Measurements from ENCODE around the gene FLVCR2.

The FLVCR2 gene

DNA sequence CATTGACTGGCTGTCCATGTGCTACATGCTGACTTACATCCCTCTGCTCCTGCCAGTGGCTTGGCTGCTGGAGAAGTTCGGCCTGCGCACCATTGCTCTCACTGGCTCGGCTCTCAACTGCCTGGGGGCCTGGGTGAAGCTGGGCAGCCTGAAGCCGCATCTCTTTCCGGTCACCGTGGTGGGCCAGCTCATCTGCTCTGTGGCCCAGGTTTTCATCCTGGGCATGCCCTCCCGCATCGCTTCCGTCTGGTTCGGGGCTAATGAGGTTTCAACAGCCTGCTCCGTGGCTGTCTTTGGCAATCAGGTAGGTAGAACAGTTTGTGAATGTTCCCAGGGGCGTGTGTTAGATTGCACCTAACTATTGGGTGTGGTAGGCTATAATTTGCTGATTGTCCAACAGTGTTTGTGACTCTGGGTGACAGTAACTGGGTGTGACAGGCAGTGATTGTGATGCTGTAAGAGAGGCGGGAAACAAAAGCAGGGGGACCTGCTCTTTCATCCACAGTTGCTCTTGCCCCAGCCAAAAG is 981 bp downstream of the FLVCR2 start:
- Histone ChIP-seq H3K36me3 (replicated peaks; ENCODE audit: insufficient read depth, low read length) (no peaks in the 10 kb centered on the region), H3K9me3 (replicated peaks; ENCODE audit: insufficient read depth, low read length) (no peaks in the 10 kb centered on the region), H3K79me2 (ENCODE audit: low read length) (no peaks in the 10 kb centered on the region), H3F3A (ENCODE audit: insufficient read depth, low read length) (peaks cover 4% of the 10 kb centered on the region; the same call in 1 of the 2 replicates), H3K27me3 (replicated peaks; ENCODE audit: insufficient read depth, low read length) (no peaks in the 10 kb centered on the region), H3K4me2 (ENCODE audit: low read depth, low read length) (peak overlapping the region; percentile 89; the same call in 1 of the 2 replicates), H3K9ac (ENCODE audit: low read length) (no peak overlapping the region), H3K27ac (ENCODE audit: low read length) (no peak overlapping the region), H3K4me1 (ENCODE audit: low read length) (0 out of 2 replicates have a peak, but pooled peaks cover 3% of the 10 kb centered on the region), H3K9me2 (replicated peaks; ENCODE audit: insufficient read depth, low read length) (no peaks in the 10 kb centered on the region), H4K20me1 (ENCODE audit: insufficient read depth, low read length) (no peaks in the 10 kb centered on the region), H2AFZ (ENCODE audit: low read length) (no peak overlapping the region), H3K4me3 (ENCODE audit: low read length) (no peak overlapping the region)
- no peak for DNase-seq
- no peak for TF ChIP-seq EZH2phosphoT487 (IDR thresholded peaks at IDR 0.05; ENCODE audit: low read length)
- no peak for TF ChIP-seq EZH2 (optimal IDR thresholded peaks at IDR 0.05; ENCODE audit: low read depth, low read length)
- TF ChIP-seq, protein P1, sequence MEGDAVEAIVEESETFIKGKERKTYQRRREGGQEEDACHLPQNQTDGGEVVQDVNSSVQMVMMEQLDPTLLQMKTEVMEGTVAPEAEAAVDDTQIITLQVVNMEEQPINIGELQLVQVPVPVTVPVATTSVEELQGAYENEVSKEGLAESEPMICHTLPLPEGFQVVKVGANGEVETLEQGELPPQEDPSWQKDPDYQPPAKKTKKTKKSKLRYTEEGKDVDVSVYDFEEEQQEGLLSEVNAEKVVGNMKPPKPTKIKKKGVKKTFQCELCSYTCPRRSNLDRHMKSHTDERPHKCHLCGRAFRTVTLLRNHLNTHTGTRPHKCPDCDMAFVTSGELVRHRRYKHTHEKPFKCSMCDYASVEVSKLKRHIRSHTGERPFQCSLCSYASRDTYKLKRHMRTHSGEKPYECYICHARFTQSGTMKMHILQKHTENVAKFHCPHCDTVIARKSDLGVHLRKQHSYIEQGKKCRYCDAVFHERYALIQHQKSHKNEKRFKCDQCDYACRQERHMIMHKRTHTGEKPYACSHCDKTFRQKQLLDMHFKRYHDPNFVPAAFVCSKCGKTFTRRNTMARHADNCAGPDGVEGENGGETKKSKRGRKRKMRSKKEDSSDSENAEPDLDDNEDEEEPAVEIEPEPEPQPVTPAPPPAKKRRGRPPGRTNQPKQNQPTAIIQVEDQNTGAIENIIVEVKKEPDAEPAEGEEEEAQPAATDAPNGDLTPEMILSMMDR (IDR thresholded peaks at IDR 0.05; ENCODE audit: low read length): no peak

GRCh38 chr14:75579882-75580281 is 1.5 kb downstream of the FLVCR2 start:
- 0 out of 2 replicates have a peak, but pooled peaks cover 3% of the 10 kb centered on the region for H3K4me1 ChIP-seq (ENCODE audit: low read length)
- no peaks in the 10 kb centered on the region for H3K9me3 ChIP-seq (replicated peaks; ENCODE audit: insufficient read depth, low read length)
- no peak for DNase-seq
- no peak overlapping the region for H2AFZ ChIP-seq (ENCODE audit: low read length)
- H3K4me2 ChIP-seq (ENCODE audit: low read depth, low read length): no peak overlapping the region
- H3K27ac ChIP-seq (ENCODE audit: low read length): no peak overlapping the region
- H3K9ac ChIP-seq (ENCODE audit: low read length): no peak overlapping the region
- peaks cover 4% of the 10 kb centered on the region; the same call in 1 of the 2 replicates for H3F3A ChIP-seq (ENCODE audit: insufficient read depth, low read length)
- TF ChIP-seq EZH2 (optimal IDR thresholded peaks at IDR 0.05; ENCODE audit: low read depth, low read length) (no peak), EZH2phosphoT487 (IDR thresholded peaks at IDR 0.05; ENCODE audit: low read length) (no peak)
- TF ChIP-seq, protein P1 (IDR thresholded peaks at IDR 0.05; ENCODE audit: low read length): no peak
- no peaks in the 10 kb centered on the region for H3K27me3 ChIP-seq (replicated peaks; ENCODE audit: insufficient read depth, low read length)
- H3K9me2 ChIP-seq (replicated peaks; ENCODE audit: insufficient read depth, low read length): no peaks in the 10 kb centered on the region
- H3K79me2 ChIP-seq (ENCODE audit: low read length): no peaks in the 10 kb centered on the region
- H3K4me3 ChIP-seq (ENCODE audit: low read length): no peak overlapping the region
- H4K20me1 ChIP-seq (ENCODE audit: insufficient read depth, low read length): no peaks in the 10 kb centered on the region
- no peaks in the 10 kb centered on the region for H3K36me3 ChIP-seq (replicated peaks; ENCODE audit: insufficient read depth, low read length)

- Histone ChIP-seq H3K9me2 (replicated peaks; ENCODE audit: insufficient read depth, low read length) (no peaks in the 10 kb centered on the region), H2AFZ (ENCODE audit: low read length) (no peak overlapping the region), H3K4me1 (ENCODE audit: low read length) (no peaks in the 10 kb centered on the region), H4K20me1 (ENCODE audit: insufficient read depth, low read length) (no peaks in the 10 kb centered on the region), H3K79me2 (ENCODE audit: low read length) (no peaks in the 10 kb centered on the region), H3K27ac (ENCODE audit: low read length) (no peak overlapping the region), H3K9me3 (replicated peaks; ENCODE audit: insufficient read depth, low read length) (no peaks in the 10 kb centered on the region), H3K27me3 (replicated peaks; ENCODE audit: insufficient read depth, low read length) (no peaks in the 10 kb centered on the region), H3K36me3 (replicated peaks; ENCODE audit: insufficient read depth, low read length) (no peaks in the 10 kb centered on the region), H3K9ac (ENCODE audit: low read length) (no peak overlapping the region), H3K4me2 (ENCODE audit: low read depth, low read length) (no peak overlapping the region), H3F3A (ENCODE audit: insufficient read depth, low read length) (no peaks in the 10 kb centered on the region), H3K4me3 (ENCODE audit: low read length) (no peak overlapping the region)
- no peak for DNase-seq
- TF ChIP-seq, protein P1 (IDR thresholded peaks at IDR 0.05; ENCODE audit: low read length): no peak
- TF ChIP-seq EZH2 (optimal IDR thresholded peaks at IDR 0.05; ENCODE audit: low read depth, low read length): no peak
- TF ChIP-seq EZH2phosphoT487 (IDR thresholded peaks at IDR 0.05; ENCODE audit: low read length): no peak
Measured at GRCh38 chr14:75587388-75587787, 9.0 kb downstream of the FLVCR2 start.

All from MM.1S (cell line).